GM21529 (cell line): ENCODE data around the gene SLC38A8.

Source experiments
- ATAC-seq: cut with Tn5 transposase; IDR thresholded peaks from one replicate; pipeline ENCODE4 v1.9.1; 2021; ENCODE audit not compliant: unreplicated experiment

The SLC38A8 gene

DNA sequence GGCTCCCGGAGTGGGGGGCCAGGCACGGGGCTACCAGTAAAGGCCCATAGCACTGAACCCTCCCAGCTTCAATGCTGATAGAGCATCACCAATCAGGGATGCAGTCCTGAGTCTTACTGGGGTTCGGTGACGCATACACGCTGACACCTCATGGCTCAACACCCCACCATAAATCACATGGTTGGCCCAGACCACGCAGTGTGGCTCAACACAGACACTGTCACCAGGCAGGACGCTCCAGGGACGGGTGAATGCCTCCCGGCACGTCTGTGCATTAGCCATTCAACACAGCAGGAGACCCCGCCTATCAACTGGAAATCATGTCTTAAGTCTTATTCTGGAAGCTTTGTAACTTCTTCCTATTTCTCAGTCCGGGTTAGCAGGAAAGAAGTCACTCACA is 39.6 kb downstream of the SLC38A8 start:
- ATAC-seq, result no peak

DNA sequence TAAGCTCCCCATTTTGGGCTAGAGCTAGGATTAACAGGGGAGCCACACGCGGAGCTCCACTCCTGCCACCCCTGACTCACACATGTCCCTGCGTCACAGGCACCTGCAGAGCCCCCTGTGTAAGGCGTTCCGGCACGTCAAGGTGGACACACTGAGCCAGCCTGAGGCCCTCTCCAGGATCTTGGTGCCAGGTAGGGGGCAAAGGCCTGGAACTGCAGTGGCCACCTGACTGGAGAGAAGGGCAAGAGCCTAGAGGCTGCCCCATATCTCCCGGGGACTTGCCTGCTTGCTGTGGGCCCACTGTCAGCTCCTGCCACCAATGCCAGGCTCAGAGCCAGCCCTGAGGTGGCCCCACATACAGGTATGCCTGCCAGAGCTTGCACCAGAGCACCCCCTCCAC is 40.9 kb downstream of the SLC38A8 start:
- ATAC-seq, result no peak

DNA sequence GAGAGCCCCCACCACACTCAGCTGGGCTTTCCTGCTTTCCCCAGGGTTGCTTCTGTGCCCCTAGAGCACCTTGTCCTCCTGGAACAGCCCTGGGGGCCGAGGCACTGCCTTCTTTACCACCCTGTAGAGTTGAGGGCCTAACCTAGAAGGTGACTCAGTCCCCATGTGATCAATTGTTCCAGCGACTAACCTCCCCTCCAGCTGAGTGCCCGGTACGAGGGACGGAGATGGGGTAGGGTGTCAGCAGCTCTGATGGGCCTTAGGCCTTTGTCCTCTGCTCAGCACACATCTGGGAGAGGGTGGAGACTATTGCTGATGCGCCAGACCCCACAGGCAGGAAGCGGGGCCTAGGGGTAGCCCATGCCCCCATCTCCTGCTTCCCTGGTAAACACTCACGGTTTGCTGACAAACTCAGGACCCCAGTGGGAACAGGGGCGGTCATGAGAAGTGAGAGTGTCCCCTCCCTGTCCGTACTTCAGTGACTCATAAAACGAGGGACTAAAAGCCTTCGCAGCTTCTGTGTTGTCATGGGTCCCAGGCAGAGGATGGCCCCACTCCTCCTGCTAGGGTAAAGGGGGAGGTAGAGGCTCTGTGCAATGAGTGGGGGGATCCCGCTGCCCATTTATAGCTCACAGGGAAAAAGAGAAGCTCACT is 41.5 kb downstream of the SLC38A8 start:
- ATAC-seq, result no peak

DNA sequence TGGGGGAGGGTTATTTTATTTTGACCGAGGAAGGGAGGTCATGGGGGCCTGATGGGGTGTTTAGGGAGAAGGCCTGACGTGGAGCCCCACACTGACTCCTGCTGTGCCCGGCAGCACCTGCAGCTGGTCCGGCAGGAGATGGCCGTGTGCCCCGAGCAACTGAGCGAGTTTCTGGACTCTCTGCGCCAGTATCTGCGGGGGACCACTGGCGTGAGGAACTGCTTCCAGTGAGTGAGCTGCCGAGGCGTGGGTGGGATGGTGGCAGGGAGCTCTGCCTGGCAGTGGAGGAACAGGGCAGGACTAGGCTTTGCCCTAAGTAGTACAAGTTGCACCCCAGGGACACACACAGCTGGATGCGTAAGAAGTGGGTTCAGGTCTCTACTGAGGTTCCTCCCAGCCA is 44.5 kb downstream of the SLC38A8 start:
- no peak for ATAC-seq

DNA sequence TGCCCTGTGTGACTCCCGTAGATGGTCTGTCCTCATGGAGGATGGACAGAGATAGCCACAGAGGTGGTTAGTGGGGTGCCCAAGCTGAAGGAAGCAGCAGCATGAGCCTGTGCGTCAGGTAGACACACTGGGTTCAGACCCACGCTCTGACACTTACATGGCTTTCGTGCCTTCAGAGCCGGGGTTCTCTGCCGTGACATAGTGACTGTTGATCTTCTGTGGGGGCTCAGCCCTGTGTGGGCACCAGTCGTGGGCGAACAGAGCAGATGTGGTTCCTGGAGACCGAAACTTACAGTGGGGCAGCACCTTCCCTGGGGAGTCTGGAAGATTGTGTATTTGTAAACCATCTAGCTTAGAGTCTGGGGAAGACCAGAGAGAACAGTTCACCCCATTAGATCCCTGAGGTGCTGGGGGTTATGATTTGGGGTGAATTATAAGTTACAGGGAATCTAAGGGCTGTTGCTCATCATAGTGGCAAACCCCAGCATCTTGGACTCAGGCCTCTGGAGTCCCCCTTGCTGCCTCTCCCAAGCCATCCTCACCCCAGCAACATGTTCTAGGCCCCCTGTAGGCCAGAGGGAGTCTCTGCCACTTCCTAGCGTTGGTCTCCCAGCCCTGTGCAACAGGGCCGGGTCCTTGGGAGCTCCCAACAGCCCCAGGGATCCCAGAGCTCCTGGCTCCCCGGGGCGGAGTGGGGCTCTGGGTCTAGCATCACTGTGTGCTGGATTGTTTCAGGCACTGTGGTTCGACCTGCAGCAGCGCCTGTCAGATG is 45.9 kb downstream of the SLC38A8 start:
- ATAC-seq, result no peak

DNA sequence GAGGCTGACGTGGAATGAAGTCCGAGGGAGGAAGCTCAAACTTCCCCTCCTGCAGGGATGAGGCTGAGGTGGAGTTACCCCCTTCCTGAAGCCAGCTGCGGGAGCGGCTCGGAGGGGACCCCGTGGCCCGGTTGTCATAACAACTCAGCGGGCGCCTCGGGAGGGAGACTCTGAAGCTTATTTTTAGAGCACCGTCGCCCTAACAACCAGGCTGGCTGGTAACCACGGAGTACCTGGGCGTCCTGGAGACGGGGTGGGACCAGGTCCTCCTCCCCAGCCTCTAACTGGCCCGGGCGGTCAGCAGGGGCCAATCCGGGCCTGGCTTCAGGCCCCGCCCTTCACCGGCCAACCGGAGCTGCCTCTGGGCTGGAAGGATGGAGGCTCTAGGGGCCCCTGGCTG is 46.8 kb downstream of the SLC38A8 start:
- ATAC-seq, result no peak

DNA sequence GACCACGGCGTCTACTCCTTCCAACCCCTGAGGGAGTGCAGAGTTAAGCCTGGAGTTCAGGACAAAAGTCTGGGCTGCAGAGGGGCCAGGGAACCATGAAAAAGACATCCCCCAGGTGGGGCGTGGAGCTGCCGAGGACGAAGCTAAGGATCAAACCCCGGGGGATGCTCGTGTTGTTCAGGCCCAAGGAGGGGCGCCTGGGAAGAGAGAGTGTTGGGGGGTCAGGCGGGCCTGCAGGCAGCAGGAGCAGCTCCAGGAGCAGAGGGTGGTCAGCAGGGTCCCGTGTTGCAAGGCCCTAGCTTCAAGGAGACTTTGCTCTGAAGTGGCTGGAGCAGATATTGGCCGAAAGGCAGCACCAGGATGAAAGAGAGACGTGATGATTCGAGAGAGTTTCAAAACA is 47.9 kb downstream of the SLC38A8 start:
- no peak for ATAC-seq

DNA sequence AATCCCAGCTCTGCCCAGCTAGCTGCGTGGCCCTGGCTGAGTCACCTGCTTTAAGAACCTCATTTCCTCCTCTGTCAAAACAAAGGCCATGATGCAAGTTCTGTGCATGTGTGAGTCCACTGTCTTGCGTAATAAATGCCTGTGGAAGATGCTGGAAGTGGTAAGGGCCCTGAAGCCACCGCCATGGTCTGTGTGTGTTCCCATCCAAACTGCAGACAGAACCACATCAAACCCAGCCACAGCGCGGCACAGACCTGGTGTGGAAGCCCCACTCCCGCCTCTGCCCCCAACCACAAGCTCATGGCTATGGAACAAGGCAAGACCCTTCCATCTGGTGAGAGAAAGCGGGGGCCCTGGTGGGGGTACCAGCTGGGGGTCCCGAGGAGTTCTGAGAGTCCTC is 48.5 kb downstream of the SLC38A8 start:
- ATAC-seq, result no peak

DNA sequence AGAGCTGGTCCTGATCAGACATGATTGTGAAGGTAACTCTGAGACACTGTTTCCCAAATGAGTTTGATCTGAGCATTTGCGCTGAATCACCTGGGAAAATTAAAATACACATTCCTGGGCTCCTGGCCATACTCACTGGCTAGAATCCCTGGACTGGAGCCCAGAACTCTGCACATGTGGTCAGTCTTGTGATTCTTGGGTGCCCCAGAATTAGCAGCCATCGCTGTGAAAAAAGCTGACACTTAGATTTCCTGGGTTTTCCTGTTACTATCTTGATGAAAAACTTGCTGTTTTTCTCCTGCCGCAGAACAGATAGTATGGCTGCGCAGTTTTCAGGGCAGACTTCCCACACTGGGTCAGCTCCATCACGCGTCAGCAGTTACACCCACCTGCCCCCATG is 50.0 kb downstream of the SLC38A8 start:
- no peak for ATAC-seq

DNA sequence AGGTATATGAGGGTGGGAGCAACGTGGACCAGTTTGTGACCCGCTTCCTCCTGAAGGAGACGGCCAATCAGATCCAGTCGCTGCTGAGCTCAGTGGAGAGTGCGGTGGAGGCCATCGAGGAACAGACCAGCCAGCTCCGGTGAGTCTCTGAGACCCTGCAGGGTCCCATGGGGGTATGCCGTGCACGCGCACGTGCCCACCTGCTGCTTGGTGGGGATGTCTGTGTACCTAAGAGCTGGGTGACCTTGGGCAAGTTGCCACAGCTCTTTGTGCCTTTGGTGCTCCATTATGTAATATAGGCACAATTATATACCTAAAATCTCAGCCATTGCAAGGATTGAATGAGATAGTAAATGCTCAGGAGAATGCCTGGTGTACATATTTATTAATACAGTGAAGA is 52.1 kb downstream of the SLC38A8 start:
- ATAC-seq, result no peak

DNA sequence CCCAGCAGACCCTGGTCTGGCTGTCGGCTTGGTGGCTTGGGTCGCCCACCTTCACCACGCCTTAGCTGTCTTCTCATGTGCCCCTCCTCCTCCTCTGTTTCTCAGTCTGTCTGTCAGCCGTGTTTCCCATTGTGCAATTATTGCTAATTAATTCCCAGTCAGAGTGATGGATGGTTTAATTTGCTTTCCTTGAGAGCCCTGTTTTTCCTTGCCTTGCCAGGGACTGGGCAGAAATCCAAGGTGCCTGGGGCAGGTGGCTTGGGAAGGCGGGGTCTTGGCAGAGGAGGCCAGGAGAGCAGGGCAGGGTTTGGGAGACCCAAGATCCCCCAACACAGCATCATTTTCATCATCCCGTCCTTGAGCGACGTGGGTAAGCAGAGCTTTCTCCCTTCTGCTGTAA is 53.3 kb downstream of the SLC38A8 start:
- ATAC-seq, result no peak

DNA sequence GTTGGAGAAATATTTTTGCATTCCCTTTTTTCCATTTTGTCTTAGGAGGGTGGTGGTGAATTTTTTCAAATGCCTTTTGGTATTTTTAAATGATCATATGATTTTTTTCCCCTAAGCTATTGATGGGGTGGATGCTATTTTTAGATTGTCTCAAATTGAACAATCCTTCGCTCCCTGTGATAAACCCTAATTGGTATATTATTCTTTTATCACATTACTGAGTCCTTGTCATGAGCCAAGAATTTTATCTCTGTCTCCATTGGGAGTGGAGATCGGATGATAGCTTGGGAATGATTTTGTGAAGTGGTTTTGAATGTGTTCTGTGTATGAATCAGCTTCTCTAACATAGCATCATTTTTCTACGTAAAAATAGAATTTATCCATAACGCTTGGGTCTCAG is 59.1 kb downstream of the SLC38A8 start:
- no peak for ATAC-seq

DNA sequence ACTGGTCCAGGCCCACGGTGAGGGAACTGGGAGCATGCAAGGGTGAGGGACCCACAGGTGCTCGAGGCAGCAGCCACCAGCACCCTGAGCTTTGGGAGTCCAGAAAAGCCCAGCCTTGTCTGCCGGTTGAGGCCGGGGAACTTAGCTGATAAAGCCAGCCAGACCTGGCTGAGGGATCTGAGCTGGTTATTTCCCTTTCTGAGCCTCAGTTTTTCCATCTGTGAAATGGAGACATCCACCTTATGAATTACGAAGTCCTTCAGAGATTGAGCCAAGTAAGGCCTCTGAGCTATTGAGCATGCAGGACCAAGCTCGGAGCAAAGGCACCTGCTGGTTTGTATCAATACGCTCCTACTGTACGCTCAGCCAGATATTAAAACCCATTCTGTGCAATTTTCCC is 60.8 kb downstream of the SLC38A8 start:
- no peak for ATAC-seq

DNA sequence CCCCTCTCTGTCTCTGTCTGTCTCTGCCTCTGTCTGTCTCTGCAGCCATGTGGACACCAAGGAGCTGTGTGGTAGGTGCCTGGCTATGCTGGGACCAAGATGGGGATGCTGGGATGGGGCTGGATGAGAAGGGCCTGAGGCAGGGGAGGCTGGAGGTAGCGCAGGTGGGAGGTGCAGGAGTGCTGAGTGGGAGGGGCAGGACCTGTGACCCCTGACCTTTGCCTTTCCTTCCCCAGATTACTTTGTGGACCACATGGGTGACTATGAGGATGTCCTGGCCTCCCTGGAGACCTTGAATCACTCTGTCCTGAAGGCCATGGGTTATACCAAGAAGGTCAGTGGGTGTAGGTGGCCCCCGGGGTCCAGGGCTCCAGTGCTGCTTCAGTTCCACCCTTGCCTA is 61.8 kb downstream of the SLC38A8 start:
- ATAC-seq, result no peak

DNA sequence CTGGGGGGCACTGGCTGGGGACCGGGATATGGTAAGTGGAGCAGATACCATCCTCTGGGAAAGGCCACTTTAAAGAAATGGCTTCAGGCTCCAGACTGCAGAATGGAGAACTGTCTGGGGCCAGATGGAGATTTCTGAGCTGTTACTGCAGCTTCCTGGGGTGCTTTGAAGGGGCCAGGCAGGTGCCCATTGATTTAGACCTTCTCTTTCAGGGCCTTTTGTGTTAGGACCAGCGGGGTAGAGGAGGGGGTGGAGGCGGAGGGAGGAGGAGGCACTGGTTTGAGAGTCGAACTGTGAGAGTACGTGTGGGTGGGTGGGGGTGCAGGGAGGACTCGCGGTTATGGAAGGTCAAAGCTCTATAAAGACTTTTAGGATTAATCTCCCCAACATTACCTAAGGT is 63.2 kb downstream of the SLC38A8 start:
- no peak for ATAC-seq

DNA sequence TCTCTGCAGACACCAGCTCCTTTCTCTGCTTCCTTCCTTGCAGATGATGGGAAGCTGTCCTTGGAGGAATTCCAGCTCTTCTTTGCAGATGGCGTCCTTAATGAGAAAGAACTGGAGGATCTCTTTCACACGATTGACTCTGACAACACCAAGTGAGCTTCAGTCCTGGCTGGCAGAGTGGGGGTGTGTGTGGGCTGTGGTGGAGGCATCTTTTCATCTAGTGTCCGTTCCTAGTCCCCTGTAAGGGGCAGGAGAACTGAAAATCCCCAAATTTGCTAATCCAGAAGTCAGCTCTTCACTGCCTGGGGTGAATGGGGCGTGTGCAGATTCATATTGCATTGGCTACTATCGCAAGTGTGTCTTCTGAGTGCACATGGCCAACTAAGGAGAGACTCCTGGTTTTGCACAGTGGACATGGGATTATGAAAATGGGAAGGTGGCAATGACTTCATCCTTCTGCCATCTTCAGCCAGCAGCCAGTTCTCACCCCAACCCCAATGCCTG is 64.1 kb downstream of the SLC38A8 start:
- no peak for ATAC-seq

DNA sequence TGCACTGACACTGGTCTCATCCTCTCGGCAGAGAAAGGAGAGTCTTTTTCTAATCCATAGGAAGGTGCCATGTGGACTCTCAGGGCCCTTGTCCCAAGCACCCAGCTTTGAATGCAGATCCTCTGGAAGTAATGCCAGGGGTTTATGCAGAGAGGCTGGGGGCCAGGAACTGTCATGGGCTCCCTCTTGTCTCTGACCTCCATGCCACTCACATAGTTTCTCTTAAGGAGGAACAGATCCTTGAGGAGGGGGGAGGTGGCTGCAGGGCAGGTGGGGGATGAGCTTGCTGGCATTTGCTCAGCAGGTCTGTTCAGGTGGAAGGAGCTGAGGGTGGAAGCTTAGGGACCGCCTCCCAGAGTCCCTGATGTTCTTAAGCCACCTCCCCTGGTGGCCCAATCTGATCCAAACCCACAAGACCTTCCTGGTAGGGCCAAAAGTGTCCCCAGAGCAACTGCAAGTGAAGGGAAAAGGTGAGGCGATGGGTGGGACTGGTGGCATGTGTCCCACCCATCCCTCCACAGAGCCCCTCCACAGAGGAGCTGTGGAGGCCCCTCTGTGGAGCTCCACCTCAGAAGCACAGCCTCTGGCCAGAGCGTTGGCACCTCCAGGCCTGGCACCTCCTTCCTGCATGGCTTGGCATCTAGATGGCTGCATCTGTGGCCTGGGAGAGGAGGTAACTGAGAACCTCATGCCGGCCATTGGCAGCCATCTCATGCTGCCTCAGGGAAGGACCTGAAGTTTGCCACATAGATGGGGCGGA is 65.4 kb downstream of the SLC38A8 start:
- ATAC-seq, result no peak

DNA sequence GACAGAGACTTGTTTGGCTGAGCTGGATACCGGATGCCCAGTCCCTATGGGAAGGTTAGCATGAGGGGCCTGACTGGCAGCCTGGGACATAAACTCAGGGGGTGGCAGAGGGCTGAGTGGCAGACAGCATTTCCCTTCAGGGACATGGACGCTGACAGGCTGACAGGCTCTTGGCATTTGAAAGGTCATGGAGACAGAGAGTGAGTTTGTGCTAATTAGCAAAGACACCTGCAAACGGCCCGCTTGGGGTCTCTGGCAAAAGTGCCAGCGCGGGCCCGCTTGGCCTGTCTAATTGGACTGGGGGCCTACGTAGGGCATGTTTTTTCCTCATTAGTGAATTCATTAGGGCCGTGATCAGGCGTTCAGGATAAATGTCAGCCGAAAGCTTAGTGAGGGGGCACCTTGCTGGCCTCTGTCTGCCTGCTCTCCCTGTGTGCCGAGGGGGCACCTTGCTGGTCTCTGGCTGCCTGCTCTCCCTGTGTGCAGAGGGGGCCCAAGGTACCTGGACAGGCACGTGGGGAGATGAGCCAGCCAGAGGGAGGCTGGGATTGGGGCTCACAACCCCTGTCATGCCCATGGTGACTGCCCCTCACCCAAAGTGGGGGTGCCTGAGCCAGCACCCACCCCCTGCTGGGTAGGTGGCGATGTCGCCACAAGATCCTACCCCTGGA is 66.9 kb downstream of the SLC38A8 start:
- ATAC-seq, result no peak

DNA sequence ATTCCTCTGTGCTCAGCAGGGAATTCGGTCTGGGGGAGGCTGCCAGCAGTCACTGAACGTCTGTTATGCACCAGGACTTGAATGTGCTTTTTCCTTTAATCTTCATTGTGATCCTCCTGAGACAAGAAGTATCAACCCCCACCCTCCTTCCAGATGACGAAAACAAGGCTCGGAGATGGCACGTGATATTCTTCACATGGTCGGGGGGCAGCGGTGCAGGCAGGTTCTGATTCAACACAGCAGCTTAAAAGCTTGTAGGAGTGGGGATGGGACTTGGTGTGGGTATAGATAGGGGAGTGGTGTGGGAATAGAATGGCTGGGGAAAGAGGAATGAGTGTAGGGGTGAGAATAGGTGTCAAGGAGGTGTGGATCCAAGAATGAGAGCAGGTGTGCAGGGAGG is 68.1 kb downstream of the SLC38A8 start:
- ATAC-seq, result no peak

DNA sequence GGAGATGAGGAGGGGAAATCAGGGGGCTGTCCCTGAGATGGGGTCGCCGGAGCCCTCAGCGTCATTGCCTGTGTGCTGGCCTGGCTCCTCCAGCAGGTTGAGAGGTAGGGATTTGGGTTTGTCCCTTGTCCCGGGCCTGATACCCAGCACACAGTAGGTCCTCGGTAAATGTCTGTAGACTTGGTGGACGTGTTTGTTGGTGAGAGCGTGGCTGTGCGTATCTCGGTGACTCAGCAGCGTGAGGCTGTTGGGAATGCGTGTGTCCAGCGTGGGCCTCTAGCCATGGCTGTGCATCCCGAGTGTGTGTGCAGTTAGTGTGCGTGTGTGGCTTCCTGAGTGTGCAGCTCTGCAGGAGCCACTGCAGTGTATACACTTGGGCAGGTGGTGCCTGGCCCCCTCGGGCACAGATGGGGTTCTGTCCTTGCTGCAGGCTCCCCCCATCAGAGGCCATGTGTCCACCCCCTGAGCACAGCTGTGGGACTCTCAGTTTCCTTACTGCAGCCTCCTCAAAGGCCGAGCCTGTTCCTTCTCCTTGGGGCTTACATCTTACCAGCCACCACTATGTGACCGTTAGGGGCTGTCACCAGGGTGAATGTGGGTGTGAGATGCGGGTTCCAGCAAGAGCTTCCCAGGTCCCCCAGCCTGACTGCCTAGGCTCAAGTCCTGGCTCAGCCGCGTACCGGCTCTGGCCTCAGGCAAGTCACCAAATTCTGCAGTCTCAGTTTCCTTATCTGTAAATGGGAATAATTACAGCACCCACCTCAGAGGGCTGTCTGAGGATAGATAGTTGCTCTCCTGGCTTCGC is 68.8 kb downstream of the SLC38A8 start:
- no peak for ATAC-seq

DNA sequence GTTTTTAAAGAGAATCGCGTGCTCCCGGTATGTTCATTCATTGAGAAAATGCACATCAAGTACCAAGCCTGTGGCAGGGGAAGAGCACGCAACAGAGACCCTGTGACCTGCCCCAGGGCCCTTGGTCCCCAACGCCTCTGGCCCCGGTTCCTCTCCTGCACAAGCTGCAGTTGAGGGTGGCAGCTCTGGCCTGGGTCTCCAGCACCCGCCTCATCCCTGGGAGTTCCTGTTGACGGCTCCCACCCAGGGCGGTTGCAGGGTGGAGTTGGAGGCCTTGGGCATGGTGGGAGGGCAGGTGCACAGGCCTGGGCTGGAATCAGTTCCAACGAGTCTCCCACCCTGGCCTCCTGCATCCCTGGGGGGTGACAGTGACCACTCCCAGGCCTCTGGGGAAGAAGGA is 69.5 kb downstream of the SLC38A8 start:
- ATAC-seq, result no peak
